ENCODE results near the gene HS3ST1.

The HS3ST1 gene

GRCh38 chr4:11428231-11428898 lies at the start of gene HS3ST1:
Gene HS3ST1, minus strand, starts transcription at chr4:11428894. Its CDS starts 28,889 bp downstream, at chr4:11400005.
- DNase-seq: no peak

- DNase-seq: no peak
Measured at GRCh38 chr4:11475871-11476270, 47.2 kb upstream of the HS3ST1 start.

- DNase-seq: no peak
Measured at GRCh38 chr4:11474146-11474545, 45.5 kb upstream of the HS3ST1 start.

- DNase-seq: no peak
Measured at GRCh38 chr4:11472535-11472934, 43.8 kb upstream of the HS3ST1 start.

GRCh38 chr4:11471618-11472017 lies 42.9 kb upstream of the HS3ST1 start:
- peak; percentile 22 for DNase-seq

- DNase-seq: no peak
Measured at GRCh38 chr4:11471046-11471441, 42.4 kb upstream of the HS3ST1 start.

GRCh38 chr4:11470438-11471045 lies 41.8 kb upstream of the HS3ST1 start:
- no peak for DNase-seq

GRCh38 chr4:11469650-11470437 lies 41.1 kb upstream of the HS3ST1 start:
- DNase-seq: no peak

GRCh38 chr4:11468901-11469300 lies 40.2 kb upstream of the HS3ST1 start:
- no peak for DNase-seq

GRCh38 chr4:11467931-11468330 lies 39.2 kb upstream of the HS3ST1 start:
- DNase-seq: no peak

- DNase-seq: no peak
Measured at GRCh38 chr4:11463707-11464106, 35.0 kb upstream of the HS3ST1 start.

GRCh38 chr4:11456401-11456800 lies 27.7 kb upstream of the HS3ST1 start:
- DNase-seq: no peak

GRCh38 chr4:11455201-11455835 lies 26.6 kb upstream of the HS3ST1 start:
- DNase-seq: no peak

GRCh38 chr4:11451716-11452115 lies 23.0 kb upstream of the HS3ST1 start:
- no peak for DNase-seq

GRCh38 chr4:11446155-11446811 lies 17.6 kb upstream of the HS3ST1 start:
- no peak for DNase-seq

- DNase-seq: no peak
Measured at GRCh38 chr4:11441194-11441556, 12.5 kb upstream of the HS3ST1 start.

- no peak for DNase-seq
Measured at GRCh38 chr4:11440481-11441193, 11.9 kb upstream of the HS3ST1 start.

GRCh38 chr4:11439836-11440235 lies 11.1 kb upstream of the HS3ST1 start:
- no peak for DNase-seq

GRCh38 chr4:11438647-11439046 lies 10.0 kb upstream of the HS3ST1 start:
- DNase-seq: no peak

GRCh38 chr4:11436673-11437072 lies 8.0 kb upstream of the HS3ST1 start:
- DNase-seq: no peak

- DNase-seq: no peak
Measured at GRCh38 chr4:11436084-11436483, 7.4 kb upstream of the HS3ST1 start.

- DNase-seq: no peak
Measured at GRCh38 chr4:11435557-11435956, 6.9 kb upstream of the HS3ST1 start.
